GM12878 (cell line): ENCODE results near the gene SUGCT. TPM values are rescaled to one million over a fixed set of nuclear protein-coding genes. Genes with fewer than 3 reads are reported as not detected.

Experiments used
- HDAC6 ChIP-seq: fragments of 200-600 bp; sonication (generic); IDR thresholded peaks from one replicate; pipeline ENCODE4 v1.8.0; 2017; ENCODE audit warnings: antibody characterized with exemption; ENCODE audit not compliant: unreplicated experiment
- LARP7 ChIP-seq: fragments of 450-650 bp; IDR thresholded peaks from 2 replicates; pipeline ENCODE4 v1.6.1; 2017; ENCODE audit warnings: mild to moderate bottlenecking
- MTA3 ChIP-seq: IDR thresholded peaks from 2 replicates; pipeline ENCODE4 v1.6.1; 2012; ENCODE audit warnings: low read length, inconsistent platforms, borderline replicate concordance
- PAX5 ChIP-seq: IDR thresholded peaks from 2 replicates; pipeline ENCODE4 v1.6.1; 2011; ENCODE audit warnings: low read depth, low read length, borderline replicate concordance
- RBBP5 ChIP-seq: fragments of 200-600 bp; sonication (generic); conservative IDR thresholded peaks from 2 replicates; pipeline ENCODE4 v1.6.1; 2016
- RFX5 ChIP-seq: IDR thresholded peaks from 2 replicates; pipeline ENCODE4 v1.6.1; 2011; ENCODE audit warnings: low read depth, low read length, improper control_type of control experiment
- polyA plus RNA-seq, 11 experiments: library from polyadenylated mRNA; depleted of rRNA in 4 of 11; unstranded in 6 of 11; stranded (reverse) in 5 of 11; fragments of >200 nt; fragmentation: Nextera tagmentation in 4 of 11; fragmentation: Illumina TruSeq in 1 of 11; extraction: Ambion mirVana in 4 of 11; extraction: Trizol in 1 of 11; gene quantifications; 1 replicate in 1 of 11; 2 replicates in 10 of 11; pipeline versions ENCODE4 v1.2.1 to v1.2.3, GENCODE V29; 2011 to 2016; ENCODE audit warnings: inconsistent platforms in 2 of 11, missing spikeins in 2 of 11, low read depth in 1 of 11
- total RNA-seq, 4 experiments: library from RNA; depleted of rRNA in 3 of 4; stranded (reverse); fragments of >200 nt in 3 of 4; fragmentation: Illumina TruSeq in 1 of 4; extraction: Trizol in 1 of 4; gene quantifications; 2 replicates each; pipeline versions ENCODE4 v1.2.1 to v1.2.3, GENCODE V29; 2013 to 2021
- TF ChIP-seq, protein P1 (sequence below): IDR thresholded peaks from 2 replicates; pipeline ENCODE4 v1.6.1; 2012; ENCODE audit warnings: improper control_type of control experiment, low read depth, low read length; ENCODE audit not compliant: insufficient replicate concordance
- TF ChIP-seq, protein P2 (sequence below): fragments of 150-350 bp; IDR thresholded peaks from 2 replicates; pipeline ENCODE4 v1.6.1; 2016; ENCODE audit warnings: low read depth, low read length

Gene SUGCT
- total and polyA plus RNA-seq, 10 of the 15 experiments (the other 5 are each of a cell fraction or from before 2014, with no cell fraction given) = 0.08 to 1.2 (median 0.67) TPM; not detected in 1

DNA sequence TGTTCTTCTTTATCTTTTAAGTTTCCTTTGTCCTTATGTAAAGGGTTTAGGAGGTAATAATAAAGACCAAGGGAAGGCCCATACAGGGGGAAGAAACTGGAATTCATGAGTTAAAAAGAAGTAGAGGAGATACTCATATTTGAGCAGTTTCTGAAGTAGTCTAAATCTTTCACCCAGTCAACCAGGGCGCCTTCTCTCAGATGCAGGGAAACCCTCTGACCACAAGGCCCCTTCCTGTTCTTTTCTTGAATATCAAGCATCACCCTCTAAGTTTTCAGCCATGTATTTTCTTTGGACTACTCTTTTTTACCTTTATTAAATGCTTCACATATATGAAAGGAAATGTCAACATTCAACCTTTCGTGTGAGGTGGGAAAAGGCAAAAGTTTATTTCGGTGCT lies 630.8 kb downstream of the SUGCT start (continued):
- TF ChIP-seq, protein P1, sequence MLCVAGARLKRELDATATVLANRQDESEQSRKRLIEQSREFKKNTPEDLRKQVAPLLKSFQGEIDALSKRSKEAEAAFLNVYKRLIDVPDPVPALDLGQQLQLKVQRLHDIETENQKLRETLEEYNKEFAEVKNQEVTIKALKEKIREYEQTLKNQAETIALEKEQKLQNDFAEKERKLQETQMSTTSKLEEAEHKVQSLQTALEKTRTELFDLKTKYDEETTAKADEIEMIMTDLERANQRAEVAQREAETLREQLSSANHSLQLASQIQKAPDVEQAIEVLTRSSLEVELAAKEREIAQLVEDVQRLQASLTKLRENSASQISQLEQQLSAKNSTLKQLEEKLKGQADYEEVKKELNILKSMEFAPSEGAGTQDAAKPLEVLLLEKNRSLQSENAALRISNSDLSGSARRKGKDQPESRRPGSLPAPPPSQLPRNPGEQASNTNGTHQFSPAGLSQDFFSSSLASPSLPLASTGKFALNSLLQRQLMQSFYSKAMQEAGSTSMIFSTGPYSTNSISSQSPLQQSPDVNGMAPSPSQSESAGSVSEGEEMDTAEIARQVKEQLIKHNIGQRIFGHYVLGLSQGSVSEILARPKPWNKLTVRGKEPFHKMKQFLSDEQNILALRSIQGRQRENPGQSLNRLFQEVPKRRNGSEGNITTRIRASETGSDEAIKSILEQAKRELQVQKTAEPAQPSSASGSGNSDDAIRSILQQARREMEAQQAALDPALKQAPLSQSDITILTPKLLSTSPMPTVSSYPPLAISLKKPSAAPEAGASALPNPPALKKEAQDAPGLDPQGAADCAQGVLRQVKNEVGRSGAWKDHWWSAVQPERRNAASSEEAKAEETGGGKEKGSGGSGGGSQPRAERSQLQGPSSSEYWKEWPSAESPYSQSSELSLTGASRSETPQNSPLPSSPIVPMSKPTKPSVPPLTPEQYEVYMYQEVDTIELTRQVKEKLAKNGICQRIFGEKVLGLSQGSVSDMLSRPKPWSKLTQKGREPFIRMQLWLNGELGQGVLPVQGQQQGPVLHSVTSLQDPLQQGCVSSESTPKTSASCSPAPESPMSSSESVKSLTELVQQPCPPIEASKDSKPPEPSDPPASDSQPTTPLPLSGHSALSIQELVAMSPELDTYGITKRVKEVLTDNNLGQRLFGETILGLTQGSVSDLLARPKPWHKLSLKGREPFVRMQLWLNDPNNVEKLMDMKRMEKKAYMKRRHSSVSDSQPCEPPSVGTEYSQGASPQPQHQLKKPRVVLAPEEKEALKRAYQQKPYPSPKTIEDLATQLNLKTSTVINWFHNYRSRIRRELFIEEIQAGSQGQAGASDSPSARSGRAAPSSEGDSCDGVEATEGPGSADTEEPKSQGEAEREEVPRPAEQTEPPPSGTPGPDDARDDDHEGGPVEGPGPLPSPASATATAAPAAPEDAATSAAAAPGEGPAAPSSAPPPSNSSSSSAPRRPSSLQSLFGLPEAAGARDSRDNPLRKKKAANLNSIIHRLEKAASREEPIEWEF = no peak
- no peak for TF ChIP-seq RFX5
- TF ChIP-seq, protein P2, sequence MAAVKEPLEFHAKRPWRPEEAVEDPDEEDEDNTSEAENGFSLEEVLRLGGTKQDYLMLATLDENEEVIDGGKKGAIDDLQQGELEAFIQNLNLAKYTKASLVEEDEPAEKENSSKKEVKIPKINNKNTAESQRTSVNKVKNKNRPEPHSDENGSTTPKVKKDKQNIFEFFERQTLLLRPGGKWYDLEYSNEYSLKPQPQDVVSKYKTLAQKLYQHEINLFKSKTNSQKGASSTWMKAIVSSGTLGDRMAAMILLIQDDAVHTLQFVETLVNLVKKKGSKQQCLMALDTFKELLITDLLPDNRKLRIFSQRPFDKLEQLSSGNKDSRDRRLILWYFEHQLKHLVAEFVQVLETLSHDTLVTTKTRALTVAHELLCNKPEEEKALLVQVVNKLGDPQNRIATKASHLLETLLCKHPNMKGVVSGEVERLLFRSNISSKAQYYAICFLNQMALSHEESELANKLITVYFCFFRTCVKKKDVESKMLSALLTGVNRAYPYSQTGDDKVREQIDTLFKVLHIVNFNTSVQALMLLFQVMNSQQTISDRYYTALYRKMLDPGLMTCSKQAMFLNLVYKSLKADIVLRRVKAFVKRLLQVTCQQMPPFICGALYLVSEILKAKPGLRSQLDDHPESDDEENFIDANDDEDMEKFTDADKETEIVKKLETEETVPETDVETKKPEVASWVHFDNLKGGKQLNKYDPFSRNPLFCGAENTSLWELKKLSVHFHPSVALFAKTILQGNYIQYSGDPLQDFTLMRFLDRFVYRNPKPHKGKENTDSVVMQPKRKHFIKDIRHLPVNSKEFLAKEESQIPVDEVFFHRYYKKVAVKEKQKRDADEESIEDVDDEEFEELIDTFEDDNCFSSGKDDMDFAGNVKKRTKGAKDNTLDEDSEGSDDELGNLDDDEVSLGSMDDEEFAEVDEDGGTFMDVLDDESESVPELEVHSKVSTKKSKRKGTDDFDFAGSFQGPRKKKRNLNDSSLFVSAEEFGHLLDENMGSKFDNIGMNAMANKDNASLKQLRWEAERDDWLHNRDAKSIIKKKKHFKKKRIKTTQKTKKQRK = no peak
- no peak for TF ChIP-seq HDAC6
- no peak for TF ChIP-seq LARP7
- TF ChIP-seq RBBP5 = no peak
- no peak for TF ChIP-seq PAX5
- TF ChIP-seq MTA3 = no peak
- TF ChIP-seq, all 136 proteins: peak for 0
